Rectal smooth muscle tissue (tissue), 1 donor: ENCODE results near the gene CAMK1D.

Experiments
- H3K27ac ChIP-seq: one replicate; pipeline ENCODE4 v1.7.0; 2013; ENCODE audit warnings: low read depth, low read length, inconsistent platforms
- H3K27me3 ChIP-seq: one replicate; pipeline ENCODE4 v1.7.0; 2013; ENCODE audit warnings: low read length; ENCODE audit not compliant: control insufficient read depth, insufficient read depth
- H3K36me3 ChIP-seq: one replicate; pipeline ENCODE4 v1.7.0; 2013; ENCODE audit warnings: low read length; ENCODE audit not compliant: control insufficient read depth, insufficient read depth
- H3K4me1 ChIP-seq: one replicate; pipeline ENCODE4 v1.7.0; 2013; ENCODE audit warnings: low read length; ENCODE audit not compliant: control insufficient read depth, insufficient read depth
- H3K4me3 ChIP-seq: one replicate; pipeline ENCODE4 v1.7.0; 2013; ENCODE audit warnings: low read length
- H3K9ac ChIP-seq: one replicate; pipeline ENCODE4 v1.7.0; 2013; ENCODE audit warnings: low read length

The CAMK1D gene

GRCh38 chr10:12602521-12602920, 253.2 kb downstream of the CAMK1D start:
- Histone ChIP-seq H3K4me1 (peaks cover 4% of the 10 kb centered on the region), H3K27ac (no peak overlapping the region), H3K9ac (no peak overlapping the region), H3K36me3 (no peaks in the 10 kb centered on the region), H3K27me3 (no peaks in the 10 kb centered on the region), H3K4me3 (no peak overlapping the region)

GRCh38 chr10:12603766-12604470, 254.6 kb downstream of the CAMK1D start:
- Histone ChIP-seq H3K4me3 (no peak overlapping the region), H3K36me3 (no peaks in the 10 kb centered on the region), H3K27me3 (no peaks in the 10 kb centered on the region), H3K4me1 (peaks cover 4% of the 10 kb centered on the region), H3K9ac (no peak overlapping the region), H3K27ac (no peak overlapping the region)

- Histone ChIP-seq H3K36me3 (no peaks in the 10 kb centered on the region), H3K9ac (no peak overlapping the region), H3K27me3 (no peaks in the 10 kb centered on the region), H3K4me1 (peaks cover 4% of the 10 kb centered on the region), H3K4me3 (peak overlapping the region; percentile 65), H3K27ac (peak overlapping the region; percentile 79)
Measured at GRCh38 chr10:12605580-12606405, 256.4 kb downstream of the CAMK1D start.

DNA sequence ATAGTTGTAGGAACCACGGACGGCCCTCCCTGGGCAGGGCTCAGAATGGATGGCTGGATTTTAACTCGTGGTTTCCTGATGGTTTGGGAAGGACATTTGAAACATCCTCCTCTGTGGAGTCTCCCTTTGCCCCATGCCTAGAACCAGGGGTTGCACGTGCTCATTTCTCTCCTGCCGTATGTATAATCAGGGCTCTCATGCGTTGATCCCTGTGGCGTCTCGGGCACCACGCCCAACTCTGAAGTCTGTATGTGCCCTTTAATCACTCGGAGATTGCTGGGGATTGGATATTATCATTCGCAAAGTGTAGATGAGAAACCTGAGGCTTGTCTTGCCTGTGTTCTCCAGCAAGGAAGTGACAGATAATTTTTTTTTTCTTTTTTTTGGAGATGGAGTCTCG, 257.1 kb downstream of the CAMK1D start:
- Histone ChIP-seq H3K9ac (no peak overlapping the region), H3K27ac (peak overlapping the region; percentile 79), H3K4me3 (peak overlapping the region; percentile 65), H3K36me3 (no peaks in the 10 kb centered on the region), H3K4me1 (peaks cover 4% of the 10 kb centered on the region), H3K27me3 (no peaks in the 10 kb centered on the region)

DNA sequence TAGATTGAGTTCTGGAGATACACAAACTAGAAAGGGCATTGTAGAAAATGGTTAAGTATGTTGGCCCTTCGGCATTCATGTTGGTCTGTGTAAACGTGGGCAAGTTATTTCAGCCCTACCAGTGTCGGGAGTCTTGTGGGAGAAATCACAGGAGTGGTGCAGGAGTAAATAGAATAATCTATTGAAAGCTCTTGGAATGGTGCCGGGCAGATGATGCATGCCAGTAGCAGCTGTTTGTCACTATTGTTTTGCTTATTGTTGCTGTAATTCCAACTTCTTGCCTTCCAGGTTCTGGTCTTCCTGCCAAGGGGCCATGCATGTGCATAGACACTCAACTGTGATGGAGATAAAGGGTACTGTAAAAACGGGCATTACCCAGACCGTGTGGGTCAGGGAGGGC, 259.4 kb downstream of the CAMK1D start:
- H3K27me3 ChIP-seq: no peaks in the 10 kb centered on the region
- H3K27ac ChIP-seq: no peak overlapping the region
- no peaks in the 10 kb centered on the region for H3K36me3 ChIP-seq
- H3K9ac ChIP-seq: no peak overlapping the region
- no peak overlapping the region for H3K4me3 ChIP-seq
- H3K4me1 ChIP-seq: peaks cover 4% of the 10 kb centered on the region

DNA sequence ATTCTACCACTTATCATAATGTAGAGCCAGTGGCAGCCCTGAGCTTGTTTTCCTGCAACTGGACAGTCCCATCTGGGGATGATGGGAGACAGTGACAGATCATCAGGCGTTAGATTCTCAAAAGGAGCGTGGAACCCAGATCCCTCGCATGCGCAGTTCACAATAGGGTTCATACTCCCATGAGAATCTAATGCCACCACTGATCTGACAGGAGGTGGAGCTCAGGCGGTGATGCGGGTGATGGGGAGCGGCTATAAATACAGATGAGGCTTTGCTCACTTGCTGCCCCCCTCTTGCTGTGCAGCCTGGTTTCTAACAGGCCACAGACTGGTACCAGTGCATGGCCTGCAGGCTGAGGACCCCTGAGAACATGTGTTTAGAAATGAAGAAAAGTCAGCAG, 260.1 kb downstream of the CAMK1D start:
- no peaks in the 10 kb centered on the region for H3K27me3 ChIP-seq
- no peak overlapping the region for H3K9ac ChIP-seq
- no peak overlapping the region for H3K27ac ChIP-seq
- peaks cover 4% of the 10 kb centered on the region for H3K4me1 ChIP-seq
- H3K4me3 ChIP-seq: no peak overlapping the region
- H3K36me3 ChIP-seq: no peaks in the 10 kb centered on the region

- no peaks in the 10 kb centered on the region for H3K27me3 ChIP-seq
- H3K4me3 ChIP-seq: no peak overlapping the region
- no peak overlapping the region for H3K27ac ChIP-seq
- H3K9ac ChIP-seq: no peak overlapping the region
- H3K4me1 ChIP-seq: no peaks in the 10 kb centered on the region
- no peaks in the 10 kb centered on the region for H3K36me3 ChIP-seq
Measured at GRCh38 chr10:12613136-12613535, 263.8 kb downstream of the CAMK1D start.

GRCh38 chr10:12614177-12614995, 265.0 kb downstream of the CAMK1D start:
- no peaks in the 10 kb centered on the region for H3K4me1 ChIP-seq
- no peaks in the 10 kb centered on the region for H3K27me3 ChIP-seq
- H3K36me3 ChIP-seq: no peaks in the 10 kb centered on the region
- no peak overlapping the region for H3K9ac ChIP-seq
- no peak overlapping the region for H3K27ac ChIP-seq
- no peak overlapping the region for H3K4me3 ChIP-seq

- H3K27ac ChIP-seq: no peak overlapping the region
Measured at GRCh38 chr10:12615296-12616220, 266.2 kb downstream of the CAMK1D start.

DNA sequence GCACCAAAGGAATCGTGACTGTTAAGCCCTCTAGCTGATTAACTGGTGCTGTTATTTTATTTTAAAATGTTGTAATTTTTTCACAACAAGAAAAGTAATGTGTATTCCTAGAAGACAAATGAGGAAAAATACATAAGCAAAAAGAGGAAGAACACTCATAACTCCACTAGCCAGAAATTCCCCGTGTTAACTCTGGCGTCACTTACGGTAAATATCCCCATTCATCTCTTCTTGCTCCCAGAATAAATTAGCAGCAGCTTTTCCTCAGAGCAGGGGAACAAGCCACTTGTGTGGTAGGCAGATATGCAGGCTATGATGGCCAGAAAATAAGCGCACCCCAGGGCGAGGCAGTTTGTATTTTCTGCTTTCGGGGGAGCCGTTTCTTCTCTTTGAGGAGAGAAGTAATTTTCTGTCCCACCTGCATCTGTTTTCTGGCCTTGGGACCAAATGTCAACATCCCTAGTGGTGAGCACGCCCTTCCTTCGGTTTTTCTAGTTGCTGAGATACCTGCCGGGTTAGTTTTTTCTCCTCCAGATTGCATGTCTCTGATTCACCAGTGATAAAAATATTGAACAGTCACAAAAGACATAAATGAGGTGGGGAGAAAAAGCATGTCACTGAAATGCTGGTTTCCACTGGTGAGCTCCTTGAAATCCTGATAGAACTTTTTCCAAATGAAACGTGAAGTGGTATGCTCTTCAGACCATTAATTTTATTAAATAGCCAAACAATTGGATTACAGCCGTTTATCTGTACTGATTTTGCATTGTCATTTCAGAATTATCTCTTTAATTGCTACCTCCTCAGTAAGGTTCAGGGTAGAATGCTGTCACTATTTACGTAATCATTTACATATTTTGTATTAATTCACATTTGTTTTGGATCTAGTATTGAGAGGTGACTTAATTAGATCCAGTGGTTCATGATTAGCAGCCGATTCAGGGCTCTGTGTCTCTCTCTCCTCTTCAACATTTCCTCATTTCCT, 268.1 kb downstream of the CAMK1D start:
- H3K9ac ChIP-seq: no peak overlapping the region
- no peaks in the 10 kb centered on the region for H3K36me3 ChIP-seq
- H3K27me3 ChIP-seq: no peaks in the 10 kb centered on the region
- H3K4me1 ChIP-seq: no peaks in the 10 kb centered on the region
- H3K4me3 ChIP-seq: no peak overlapping the region
- H3K27ac ChIP-seq: no peak overlapping the region

More at GRCh38 chr10:12615296-12616220, 266.2 kb downstream of the CAMK1D start:
- H3K9ac ChIP-seq: no peak overlapping the region
- H3K36me3 ChIP-seq: no peaks in the 10 kb centered on the region
- no peaks in the 10 kb centered on the region for H3K4me1 ChIP-seq
- H3K4me3 ChIP-seq: no peak overlapping the region
- H3K27me3 ChIP-seq: no peaks in the 10 kb centered on the region

DNA sequence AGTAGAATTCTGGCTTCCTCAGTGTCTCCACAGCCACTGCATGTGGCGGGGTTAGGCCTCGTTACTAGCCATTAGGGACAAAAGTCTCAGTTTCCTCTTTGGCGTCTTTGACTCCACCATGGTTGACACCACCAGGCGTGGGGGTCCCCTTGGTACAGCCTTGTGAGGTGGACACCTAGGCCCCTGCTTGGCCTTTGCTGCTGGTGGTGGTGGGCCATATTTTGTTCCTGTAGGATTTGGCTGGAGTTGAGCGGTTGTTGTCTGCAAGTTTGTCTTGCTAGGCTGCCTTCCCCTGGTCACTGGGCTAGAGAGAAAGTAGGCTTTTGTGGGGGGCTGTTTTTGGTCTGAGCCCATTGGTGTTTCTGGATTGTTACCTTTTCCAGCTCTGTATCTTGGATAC, 272.7 kb downstream of the CAMK1D start:
- no peak overlapping the region for H3K4me3 ChIP-seq
- H3K36me3 ChIP-seq: no peaks in the 10 kb centered on the region
- H3K4me1 ChIP-seq: no peaks in the 10 kb centered on the region
- no peak overlapping the region for H3K27ac ChIP-seq
- H3K9ac ChIP-seq: no peak overlapping the region
- H3K27me3 ChIP-seq: no peaks in the 10 kb centered on the region
